GM12873 (cell line): ENCODE results near the gene CTNND2.

Source experiments
- TF ChIP-seq, protein P1 (sequence below): IDR thresholded peaks from 2 replicates; pipeline ENCODE4 v1.5.1; 2012; ENCODE audit warnings: low read depth, mild to moderate bottlenecking, moderate library complexity, low read length, control low read depth; ENCODE audit not compliant: insufficient read depth; ENCODE audit errors: missing control alignments

CTNND2 gene

GRCh38 chr5:11146171-11146570 lies 758.1 kb downstream of the CTNND2 start:
- TF ChIP-seq, protein P1, sequence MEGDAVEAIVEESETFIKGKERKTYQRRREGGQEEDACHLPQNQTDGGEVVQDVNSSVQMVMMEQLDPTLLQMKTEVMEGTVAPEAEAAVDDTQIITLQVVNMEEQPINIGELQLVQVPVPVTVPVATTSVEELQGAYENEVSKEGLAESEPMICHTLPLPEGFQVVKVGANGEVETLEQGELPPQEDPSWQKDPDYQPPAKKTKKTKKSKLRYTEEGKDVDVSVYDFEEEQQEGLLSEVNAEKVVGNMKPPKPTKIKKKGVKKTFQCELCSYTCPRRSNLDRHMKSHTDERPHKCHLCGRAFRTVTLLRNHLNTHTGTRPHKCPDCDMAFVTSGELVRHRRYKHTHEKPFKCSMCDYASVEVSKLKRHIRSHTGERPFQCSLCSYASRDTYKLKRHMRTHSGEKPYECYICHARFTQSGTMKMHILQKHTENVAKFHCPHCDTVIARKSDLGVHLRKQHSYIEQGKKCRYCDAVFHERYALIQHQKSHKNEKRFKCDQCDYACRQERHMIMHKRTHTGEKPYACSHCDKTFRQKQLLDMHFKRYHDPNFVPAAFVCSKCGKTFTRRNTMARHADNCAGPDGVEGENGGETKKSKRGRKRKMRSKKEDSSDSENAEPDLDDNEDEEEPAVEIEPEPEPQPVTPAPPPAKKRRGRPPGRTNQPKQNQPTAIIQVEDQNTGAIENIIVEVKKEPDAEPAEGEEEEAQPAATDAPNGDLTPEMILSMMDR: no peak

DNA sequence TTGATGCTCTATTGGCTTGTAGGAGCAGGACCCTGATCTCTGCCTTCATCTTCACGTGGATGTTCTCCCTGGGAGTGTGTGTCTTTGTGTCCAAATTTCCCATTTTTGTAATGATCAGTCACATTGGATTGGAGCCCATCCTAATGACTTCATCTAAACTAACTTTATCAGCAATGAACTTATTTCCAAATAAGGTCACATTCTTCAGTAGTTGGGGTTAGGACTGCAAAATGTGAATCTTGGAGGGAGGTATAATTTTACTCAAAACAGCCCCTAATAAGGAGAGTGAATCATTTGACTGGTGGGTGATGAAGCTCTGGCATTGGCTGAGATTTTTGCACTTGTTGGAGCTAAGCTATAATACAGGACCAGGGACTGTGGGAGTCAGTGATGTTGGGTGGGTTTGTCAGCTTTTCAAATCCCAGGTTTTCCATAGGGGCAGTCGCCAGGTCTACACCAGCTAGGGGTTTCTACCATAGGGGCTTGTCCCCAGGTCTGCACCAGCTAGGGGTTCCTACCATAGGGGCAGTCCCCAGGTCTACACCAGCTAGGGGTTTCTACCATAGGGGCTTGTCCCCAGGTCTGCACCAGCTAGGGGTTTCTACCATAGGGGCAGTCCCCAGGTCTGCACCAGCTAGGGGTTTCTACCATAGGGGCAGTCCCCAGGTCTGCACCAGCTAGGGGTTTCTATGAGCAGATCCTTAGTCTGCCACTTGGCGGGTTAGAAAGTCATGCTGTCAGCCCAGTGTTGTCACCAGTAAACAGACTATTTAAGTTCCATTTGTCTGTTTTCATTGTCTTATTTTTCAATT lies 760.6 kb downstream of the CTNND2 start:
- TF ChIP-seq, protein P1: no peak

DNA sequence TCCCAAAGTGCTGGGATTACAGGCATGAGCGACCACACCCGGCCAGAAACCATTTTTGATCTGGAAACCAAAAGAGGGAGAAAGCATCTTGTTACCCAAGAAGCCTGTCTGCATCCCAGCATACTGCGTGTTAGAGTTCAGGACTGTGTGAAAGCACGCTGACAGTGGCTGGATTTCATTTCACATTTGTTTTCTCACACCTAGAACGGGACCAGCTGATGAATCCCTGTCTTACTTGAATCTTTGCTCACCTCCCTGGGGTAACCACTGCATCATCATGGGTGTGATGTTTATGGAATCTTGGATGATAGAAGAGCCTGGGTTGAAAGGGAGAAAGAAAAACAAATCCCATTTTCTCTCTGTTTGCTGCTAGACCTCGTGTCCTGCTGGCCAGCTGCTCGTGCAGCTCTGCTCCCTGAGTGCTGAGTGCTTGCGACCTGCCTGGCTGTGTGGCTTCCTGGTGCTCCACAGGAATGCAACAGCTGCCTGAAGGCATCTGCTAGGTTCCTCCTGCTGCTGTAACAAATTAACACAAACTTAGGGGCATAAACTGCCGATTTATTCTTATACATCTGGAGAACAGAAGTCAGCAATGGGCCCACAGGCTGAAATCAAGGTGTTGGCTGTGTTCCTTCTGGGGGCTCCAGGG lies 764.9 kb downstream of the CTNND2 start:
- TF ChIP-seq, protein P1: no peak

GRCh38 chr5:11130131-11130530 lies 774.1 kb downstream of the CTNND2 start:
- TF ChIP-seq, protein P1: no peak

- TF ChIP-seq, protein P1: no peak
Measured at GRCh38 chr5:11128021-11128420, 776.2 kb downstream of the CTNND2 start.

GRCh38 chr5:11126844-11127243 lies 777.4 kb downstream of the CTNND2 start:
- TF ChIP-seq, protein P1: no peak

DNA sequence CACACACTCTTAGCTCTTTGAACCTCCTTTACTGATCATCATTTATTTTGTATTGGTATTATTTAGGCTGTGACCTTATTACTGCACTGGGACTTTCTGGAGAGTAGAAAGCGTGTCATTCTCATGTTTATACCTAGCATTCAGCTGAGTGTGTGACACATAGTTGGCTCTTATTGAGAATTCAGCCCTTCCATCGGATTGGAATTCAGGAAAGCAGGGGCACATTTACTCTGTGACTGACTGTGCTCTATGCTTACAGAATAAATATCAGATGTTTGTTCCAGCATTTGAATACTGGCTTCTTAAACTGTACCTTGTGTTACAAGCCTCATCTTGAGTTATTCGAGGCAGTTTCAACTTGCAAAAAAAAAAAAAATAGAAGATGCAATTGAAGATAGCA lies 782.4 kb downstream of the CTNND2 start:
- TF ChIP-seq, protein P1: no peak
